HG03103 (cell line): ENCODE data around the gene SHISA9.
"Not testable (repeated sequence)": the region's sequence is repeated elsewhere in the genome, so short reads cannot be mapped to it uniquely, and the experiment has no call there.

Experiments
- ATAC-seq: cut with Tn5 transposase; IDR thresholded peaks from one replicate; pipeline ENCODE4 v1.9.1; 2021; ENCODE audit warnings: low read depth; ENCODE audit not compliant: unreplicated experiment

Gene SHISA9

DNA sequence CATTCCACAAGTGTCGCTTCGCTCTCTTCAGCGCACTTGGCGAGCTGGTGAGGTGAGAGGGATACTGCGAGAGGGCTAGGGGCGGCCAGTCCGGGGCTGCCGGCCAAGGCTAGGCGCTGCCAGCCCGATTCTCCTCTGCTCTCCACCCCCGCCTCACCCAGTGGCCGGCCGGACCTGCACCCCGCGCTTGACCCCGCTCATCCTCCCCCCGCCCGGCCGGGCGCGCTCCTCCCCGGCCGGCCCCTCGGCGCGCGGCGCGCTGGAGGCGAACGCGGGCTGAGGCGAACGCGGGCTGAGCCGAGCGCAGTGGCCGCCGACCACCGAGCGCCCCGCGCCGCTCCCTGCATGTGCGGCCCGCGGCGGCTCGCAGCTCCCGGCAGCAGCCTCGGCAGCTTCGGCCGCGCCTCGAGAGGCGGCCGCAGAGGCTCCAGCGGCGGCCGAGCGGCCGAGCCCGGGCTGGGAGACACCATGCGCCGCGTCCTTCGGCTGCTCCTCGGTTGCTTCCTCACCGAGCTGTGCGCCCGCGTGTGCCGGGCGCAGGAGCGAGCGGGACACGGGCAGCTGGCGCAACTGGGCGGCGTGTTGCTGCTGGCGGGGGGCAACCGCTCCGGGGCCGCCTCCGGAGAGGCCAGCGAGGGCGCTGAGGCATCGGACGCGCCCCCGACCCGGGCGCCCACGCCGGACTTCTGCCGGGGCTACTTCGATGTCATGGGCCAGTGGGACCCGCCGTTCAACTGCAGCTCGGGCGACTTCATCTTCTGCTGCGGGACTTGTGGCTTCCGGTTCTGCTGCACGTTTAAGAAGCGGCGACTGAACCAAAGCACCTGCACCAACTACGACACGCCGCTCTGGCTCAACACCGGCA lies at the start of gene SHISA9:
Gene SHISA9 (plus strand): TSS at position 2 of the 865 bp plus-strand sequence.
- no peak for ATAC-seq

DNA sequence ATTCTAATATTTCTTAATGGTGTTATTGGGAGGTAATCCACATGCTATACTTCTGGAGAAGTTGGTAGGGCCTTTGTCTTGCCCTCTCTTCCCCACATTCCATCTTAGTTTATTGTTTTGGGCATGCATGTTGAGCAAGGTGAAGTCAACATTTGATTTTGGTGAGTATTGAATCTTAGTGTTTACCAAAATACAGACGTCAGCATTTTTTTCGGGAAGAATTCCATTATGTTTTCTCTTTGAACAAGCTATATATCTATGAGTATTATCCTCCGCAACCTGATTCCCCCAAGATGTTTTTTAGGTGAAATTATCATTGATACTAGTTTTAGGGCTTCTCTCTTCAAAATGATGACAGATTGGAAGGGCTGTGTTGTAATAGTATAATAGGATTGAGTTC lies 47.4 kb upstream of the SHISA9 start:
- ATAC-seq: no peak

DNA sequence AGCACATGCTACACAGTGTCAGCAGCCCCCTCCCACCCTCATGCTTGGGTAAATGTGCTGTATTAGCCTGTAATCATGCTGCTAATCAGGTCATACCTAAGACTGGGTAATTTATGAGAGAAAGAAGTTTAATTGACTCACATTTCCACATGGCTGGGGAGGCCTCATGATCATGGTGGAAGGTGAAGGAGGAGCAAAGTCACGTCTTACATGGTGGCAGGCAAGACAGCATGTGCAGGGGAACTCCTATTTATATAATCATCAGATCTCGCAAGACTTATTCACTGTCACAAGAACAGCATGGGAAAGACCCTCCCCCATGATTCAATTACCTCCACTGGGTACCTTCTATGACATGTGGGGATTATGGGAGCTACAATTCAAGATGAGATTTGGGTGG lies 44.0 kb upstream of the SHISA9 start:
- ATAC-seq: not testable (repeated sequence)

- ATAC-seq: no peak
Measured at GRCh38 chr16:12862327-12862726, 39.1 kb upstream of the SHISA9 start.

DNA sequence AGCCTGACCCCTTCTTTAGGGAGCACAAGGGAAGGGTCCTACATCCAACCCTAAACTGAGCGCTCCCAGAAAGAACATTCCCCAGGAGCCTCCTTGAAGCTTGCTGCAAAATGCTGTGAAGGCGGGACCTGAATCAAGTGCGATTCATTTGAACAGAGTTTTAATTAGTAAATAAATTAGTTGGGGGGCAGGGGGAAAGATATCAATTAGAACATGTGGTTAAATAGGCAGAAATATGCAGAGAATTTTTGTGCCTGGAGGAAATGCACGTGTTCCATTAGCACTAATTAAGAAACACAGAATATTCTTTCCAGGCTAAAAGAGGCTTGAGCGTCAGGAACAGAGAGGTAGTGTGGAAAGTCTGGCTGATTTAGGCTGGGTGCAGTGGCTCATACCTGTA lies 38.5 kb upstream of the SHISA9 start:
- ATAC-seq: no peak

DNA sequence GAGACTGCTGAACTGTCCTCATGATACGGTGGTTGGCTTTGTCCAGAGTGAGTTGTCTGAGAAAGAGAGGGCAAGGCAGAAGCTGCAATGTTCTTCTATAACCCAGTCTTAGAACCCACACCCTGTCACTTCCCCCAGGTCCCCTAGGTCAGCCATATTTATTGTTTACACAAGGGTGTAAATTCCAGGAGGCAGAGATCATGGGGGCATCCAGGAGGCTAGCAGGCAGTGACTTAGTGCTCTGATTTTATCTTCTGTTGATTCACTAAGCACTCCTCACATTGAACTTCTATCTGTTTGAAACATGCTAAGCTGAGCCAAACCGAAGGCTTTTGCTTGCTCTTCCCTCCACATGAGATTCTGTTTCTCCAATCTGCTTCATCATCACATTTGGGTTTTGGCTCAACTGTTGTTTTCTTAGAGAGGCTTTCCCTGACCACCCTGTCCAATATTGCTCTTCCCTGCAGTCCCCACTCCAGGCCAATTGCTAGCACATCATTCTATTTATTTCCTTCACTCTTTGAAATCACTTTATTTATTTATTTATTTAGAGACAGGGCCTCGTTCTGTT lies 34.3 kb upstream of the SHISA9 start:
- no peak for ATAC-seq

GRCh38 chr16:12868169-12868568 lies 33.2 kb upstream of the SHISA9 start:
- ATAC-seq: no peak

DNA sequence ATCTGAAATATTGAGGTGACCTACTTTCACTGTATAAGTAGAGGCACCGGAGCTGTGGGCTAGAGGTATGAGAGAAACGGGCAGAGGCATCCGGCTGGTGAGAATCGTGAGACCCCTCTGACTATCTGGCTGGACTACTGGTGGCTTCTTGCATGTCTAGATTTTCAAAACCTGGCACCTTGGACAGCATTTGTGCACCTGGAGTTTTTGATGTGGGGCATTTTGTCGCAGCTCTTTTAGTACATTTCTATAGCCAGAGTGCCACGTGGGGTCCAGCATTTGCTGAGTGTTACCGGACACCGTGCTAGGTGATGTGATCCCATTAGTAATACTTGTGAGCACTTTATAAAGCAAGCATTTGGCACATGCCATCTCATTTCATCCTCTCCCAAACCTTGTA lies 32.6 kb upstream of the SHISA9 start:
- no peak for ATAC-seq

DNA sequence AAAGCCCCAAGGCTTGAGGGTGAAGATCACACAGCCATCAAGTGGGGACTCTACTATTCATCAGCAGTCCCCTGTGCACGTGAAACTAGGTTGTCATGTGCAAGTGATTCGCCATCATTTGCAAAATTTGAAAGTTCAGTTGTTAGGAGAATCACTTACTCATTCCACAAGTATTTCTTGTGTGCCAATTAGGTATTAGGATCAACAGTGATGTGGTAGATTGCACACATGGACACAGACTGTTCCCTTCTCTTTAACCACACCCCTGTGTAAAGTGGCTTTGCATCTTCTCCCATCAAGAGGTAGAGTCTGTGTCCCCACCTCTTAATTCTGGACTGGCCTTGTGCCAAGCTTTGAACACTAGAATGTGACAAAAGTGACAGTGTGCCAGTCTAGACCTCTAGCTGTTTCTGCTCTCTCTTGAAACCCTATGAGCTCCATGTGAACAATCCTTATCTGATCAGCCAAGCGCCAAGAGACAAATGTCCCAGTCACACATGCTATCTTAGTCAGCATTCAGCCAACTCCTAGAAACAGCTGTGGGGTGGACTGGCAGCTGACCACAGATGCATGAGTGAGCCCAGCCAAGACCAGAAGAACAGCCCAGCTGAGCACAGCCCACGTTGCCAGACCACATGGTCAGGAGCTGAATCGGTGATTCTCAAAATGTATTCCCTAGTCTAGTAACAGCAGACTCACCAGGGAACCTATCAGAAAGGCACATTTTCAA lies 31.5 kb upstream of the SHISA9 start:
- ATAC-seq: no peak

- no peak for ATAC-seq
Measured at GRCh38 chr16:12871784-12872183, 29.6 kb upstream of the SHISA9 start.

DNA sequence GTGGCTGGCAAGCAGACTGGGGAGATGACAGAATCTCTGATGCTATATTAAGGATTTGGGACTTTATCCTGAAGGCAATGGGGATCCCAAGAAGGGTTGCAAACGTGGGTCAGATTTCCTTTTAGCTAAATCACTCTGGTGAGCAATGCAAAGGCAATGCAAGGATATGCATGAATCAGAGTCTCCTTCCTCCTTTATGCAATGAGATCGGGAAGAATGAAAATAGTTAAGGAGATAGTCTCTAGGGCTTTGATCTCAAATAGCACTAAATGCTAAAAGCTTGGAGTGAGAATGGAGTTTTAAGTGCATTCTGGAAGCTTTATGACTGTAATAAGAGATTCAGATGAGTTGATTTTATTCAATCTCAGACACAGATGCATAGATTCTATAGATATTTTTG lies 27.2 kb upstream of the SHISA9 start:
- ATAC-seq: no peak

DNA sequence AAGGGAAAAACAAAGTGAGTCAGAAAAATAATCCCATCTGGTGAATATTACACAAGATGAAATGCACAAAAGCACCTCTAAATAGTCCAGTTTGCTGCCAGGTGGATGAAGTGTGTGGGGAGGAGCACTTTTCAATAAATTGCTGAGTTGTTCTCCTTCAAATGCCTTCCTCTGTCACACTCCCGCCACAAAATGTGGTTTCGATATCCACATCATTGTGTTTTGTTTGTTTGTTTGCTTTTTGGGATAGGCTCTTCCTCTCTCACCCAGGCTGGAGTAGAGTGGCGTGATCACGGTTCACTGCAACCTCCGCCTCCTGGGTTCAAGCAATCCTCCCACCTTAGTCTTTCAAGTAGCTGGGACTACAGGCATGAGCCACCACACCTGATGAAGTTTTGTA lies 24.6 kb upstream of the SHISA9 start:
- ATAC-seq: no peak

- no peak for ATAC-seq
Measured at GRCh38 chr16:12878973-12879372, 22.4 kb upstream of the SHISA9 start.

DNA sequence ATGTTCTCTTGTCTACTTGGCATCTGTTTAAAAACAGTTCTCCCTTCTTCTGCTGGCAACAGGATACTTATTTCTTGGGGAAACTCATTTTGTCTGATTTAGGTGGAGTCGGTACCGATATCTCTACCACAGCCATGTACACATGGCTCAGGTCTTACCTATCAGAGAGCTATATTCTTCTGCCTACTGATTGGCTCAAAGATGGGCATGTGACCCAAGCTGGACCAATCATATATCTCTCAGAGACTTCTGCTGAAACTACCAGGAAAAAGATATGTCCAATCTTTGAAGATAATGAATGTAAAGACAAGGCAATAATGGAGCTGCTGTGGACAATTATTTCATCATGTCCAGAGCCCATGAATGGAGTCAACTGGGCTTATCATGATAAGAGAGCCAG lies 21.6 kb upstream of the SHISA9 start:
- no peak for ATAC-seq

DNA sequence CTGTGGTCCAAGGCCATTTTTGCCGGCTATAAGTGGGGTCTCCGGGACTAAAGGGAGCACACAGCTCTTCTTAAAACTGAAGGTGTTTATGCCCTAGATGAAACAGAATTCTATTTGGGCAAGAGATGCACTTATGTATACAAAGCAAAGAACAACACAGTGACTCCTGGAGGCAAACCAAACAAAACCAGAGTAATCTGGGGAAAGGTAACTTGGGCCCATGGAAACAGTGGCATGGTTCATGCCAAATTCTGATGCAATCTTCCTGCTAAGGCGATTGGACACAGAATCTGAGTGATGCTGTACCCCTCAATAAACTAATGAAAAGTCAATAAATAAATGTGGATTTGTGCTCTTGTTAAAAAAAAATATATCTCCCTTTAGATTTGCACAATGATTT lies 20.2 kb upstream of the SHISA9 start:
- no peak for ATAC-seq

- ATAC-seq: no peak
Measured at GRCh38 chr16:12881740-12882139, 19.7 kb upstream of the SHISA9 start.

- ATAC-seq: no peak
Measured at GRCh38 chr16:12885742-12886141, 15.7 kb upstream of the SHISA9 start.

GRCh38 chr16:12891836-12892235 lies 9.6 kb upstream of the SHISA9 start:
- ATAC-seq: no peak

GRCh38 chr16:12893050-12893750 lies 8.2 kb upstream of the SHISA9 start:
- ATAC-seq: no peak

GRCh38 chr16:12896562-12896961 lies 4.8 kb upstream of the SHISA9 start:
- no peak for ATAC-seq

GRCh38 chr16:12898551-12898950 lies 2.8 kb upstream of the SHISA9 start:
- ATAC-seq: no peak
